Caco-2 (cell line): ENCODE results near the gene JCHAIN. TPM values are rescaled to one million over a fixed set of nuclear protein-coding genes. Genes with fewer than 3 reads are reported as not detected.
"Not testable (repeated sequence)": the region's sequence is repeated elsewhere in the genome, so short reads cannot be mapped to it uniquely, and the experiment has no call there.

Source experiments
- BruUV-seq: library from RNA; stranded (reverse); fragments of 400-500 nt; replicated peaks from 2 replicates; lab custom pipeline; 2021; lab: Mats Ljungman, UMichigan
- CTCF ChIA-PET: fragments of 300-600 bp; sonication (Branson Sonifier 250); formaldehyde crosslinking; loops from one replicate; lab custom pipeline; 2022; ENCODE audit warnings: antibody characterized with exemption; lab: Charles Lee
- POLR2A ChIA-PET: fragments of 300-600 bp; sonication (Branson Sonifier 250); formaldehyde crosslinking; loops from one replicate; lab custom pipeline; 2022; ENCODE audit warnings: antibody characterized with exemption; lab: Charles Lee
- DNase-seq, 2 experiments: peaks; one replicate each; pipeline versions ENCODE4 v3.0.0 to v3.0.0-alpha.2; 2020 to 2022
- H3K27me3 ChIP-seq: replicated peaks from 2 replicates; pipeline ENCODE4 v1.6.0; 2011; ENCODE audit warnings: low read length; ENCODE audit not compliant: control insufficient read depth, insufficient read depth
- H3K36me3 ChIP-seq: 2 replicates; pipeline ENCODE4 v1.5.1; 2011; ENCODE audit warnings: low read length; ENCODE audit not compliant: control insufficient read depth, insufficient read depth
- H3K4me1 ChIP-seq: fragments of 250-450 bp; sonication (Bioruptor Pico); 2 replicates; pipeline ENCODE4 v1.5.1; 2020; ENCODE audit warnings: mild to moderate bottlenecking
- H3K4me3 ChIP-seq: 2 replicates; pipeline ENCODE4 v1.5.1; 2011; ENCODE audit warnings: low read depth, mild to moderate bottlenecking, control low read depth, low read length
- H3K9me3 ChIP-seq: fragments of 250-450 bp; sonication (Bioruptor Pico); 2 replicates; pipeline ENCODE4 v1.5.1; 2020; ENCODE audit warnings: mild to moderate bottlenecking, moderate library complexity
- H3K27ac Mint-ChIP-seq: one replicate; pipeline ENCODE4 v1.8.0; 2022; ENCODE audit warnings: mixed read lengths; ENCODE audit not compliant: unreplicated experiment
- H3K27me3 Mint-ChIP-seq: one replicate; pipeline ENCODE4 v1.8.0; 2022; ENCODE audit warnings: mixed read lengths; ENCODE audit not compliant: insufficient read depth, unreplicated experiment
- H3K36me3 Mint-ChIP-seq: one replicate; pipeline ENCODE4 v1.8.0; 2022; ENCODE audit warnings: mild to moderate bottlenecking, mixed read lengths; ENCODE audit not compliant: insufficient read depth, unreplicated experiment
- H3K4me1 Mint-ChIP-seq: one replicate; pipeline ENCODE4 v1.8.0; 2022; ENCODE audit warnings: low read depth, mixed read lengths; ENCODE audit not compliant: unreplicated experiment
- H3K4me3 Mint-ChIP-seq: one replicate; pipeline ENCODE4 v1.8.0; 2022; ENCODE audit warnings: mild to moderate bottlenecking, moderate library complexity, mixed read lengths; ENCODE audit not compliant: unreplicated experiment
- H3K9me3 Mint-ChIP-seq: one replicate; pipeline ENCODE4 v1.8.0; 2022; ENCODE audit warnings: mixed read lengths; ENCODE audit not compliant: unreplicated experiment
- CTCF ChIP-seq, 2 experiments: fragments of 200-600 bp in 1 of 2; IDR thresholded peaks; 1 replicate in 1 of 2; 2 replicates in 1 of 2; pipeline versions ENCODE4 v1.5.1 to v1.8.0; 2011 to 2022; ENCODE audit warnings: antibody characterized with exemption in 1 of 2, control low read depth in 1 of 2, inconsistent platforms in 1 of 2, low read depth in 1 of 2, low read length in 1 of 2, mild to moderate bottlenecking in 1 of 2, moderate library complexity in 1 of 2; ENCODE audit not compliant: insufficient read depth in 1 of 2, severe bottlenecking in 1 of 2, unreplicated experiment in 1 of 2
- intact Hi-C: fragments of 100-400 bp; cut with micrococcal nuclease; formaldehyde crosslinking; loops from one replicate; pipeline ENCODE4 v1.10.0; 2022; ENCODE audit not compliant: unreplicated experiment
- total RNA-seq: library from RNA; stranded (reverse); gene quantifications from 2 replicates; pipeline ENCODE4 v1.2.3, GENCODE V29; 2022

Gene JCHAIN
- total RNA-seq, 1 experiment from 2014 or later = not detected

GRCh38 chr4:70704215-70704930 is 38.1 kb upstream of the JCHAIN start:
- H3K27ac Mint-ChIP-seq = peak overlapping the region; percentile 98
- ChIA-PET CTCF (interaction anchor here (0.6 to 1.1 kb wide), 2 partner anchors 15 to 32 kb away, joined by 5 to 6 read pairs; no protein-coding TSS in a partner anchor), POLR2A (interaction anchor here (0.7 to 1.3 kb wide), 4 partner anchors 15 to 197 kb away, joined by 3 to 7 read pairs (median 5); partner anchors contain the start of genes GRSF1 and UTP3)
- peaks cover 4% of the 10 kb centered on the region for H3K4me1 Mint-ChIP-seq
- Histone ChIP-seq H3K36me3 (no peaks in the 10 kb centered on the region), H3K9me3 (no peaks in the 10 kb centered on the region), H3K4me1 (peaks cover 11% of the 10 kb centered on the region), H3K4me3 (peak overlapping the region; percentile 79), H3K27me3 (no peaks in the 10 kb centered on the region)
- peak; percentile 88 to 90 for DNase-seq
- peaks cover 11% of the 10 kb centered on the region for H3K36me3 Mint-ChIP-seq
- no peaks in the 10 kb centered on the region for H3K9me3 Mint-ChIP-seq
- BruUV-seq = TSS peak; percentile 92
- TF ChIP-seq CTCF (IDR thresholded peaks at IDR 0.05; ENCODE audit: insufficient read depth in 1 of 2, low read depth in 1 of 2, low read length in 1 of 2, severe bottlenecking in 1 of 2, unreplicated experiment in 1 of 2) = peak; percentile 30 to 63
- H3K4me3 Mint-ChIP-seq = peak overlapping the region; percentile 98
- intact Hi-C loops = loop anchor here (1.0 kb wide), 1 partner anchor 16 kb away; the partner anchor contains the start of gene UTP3
- no peaks in the 10 kb centered on the region for H3K27me3 Mint-ChIP-seq

GRCh38 chr4:70703619-70704214 is 37.4 kb upstream of the JCHAIN start:
- Histone ChIP-seq H3K27me3 (no peaks in the 10 kb centered on the region), H3K36me3 (no peaks in the 10 kb centered on the region), H3K4me3 (peak overlapping the region; percentile 79), H3K4me1 (peaks cover 11% of the 10 kb centered on the region), H3K9me3 (no peaks in the 10 kb centered on the region)
- Mint-ChIP-seq H3K36me3 (peaks cover 11% of the 10 kb centered on the region), H3K4me1 (no peaks in the 10 kb centered on the region), H3K27me3 (no peaks in the 10 kb centered on the region), H3K4me3 (peak overlapping the region; percentile 98), H3K9me3 (no peaks in the 10 kb centered on the region), H3K27ac (peak overlapping the region; percentile 98)
- ChIA-PET CTCF (interaction anchor here (0.6 to 1.1 kb wide), 2 partner anchors 15 to 205 kb away, joined by 3 to 5 read pairs; no protein-coding TSS in a partner anchor), POLR2A (interaction anchor here (0.7 to 1.3 kb wide), 2 partner anchors 15 to 198 kb away, joined by 3 to 7 read pairs; partner anchors contain the start of gene UTP3)
- intact Hi-C loops = loop anchor here (1.0 kb wide), 1 partner anchor 15 kb away; the partner anchor contains the start of gene UTP3
- BruUV-seq = no TSS peak
- TF ChIP-seq CTCF (IDR thresholded peaks at IDR 0.05; ENCODE audit: insufficient read depth in 1 of 2, low read depth in 1 of 2, low read length in 1 of 2, severe bottlenecking in 1 of 2, unreplicated experiment in 1 of 2) = no peak
- DNase-seq = no peak

GRCh38 chr4:70702592-70702991 is 36.3 kb upstream of the JCHAIN start:
- H3K4me1 Mint-ChIP-seq, H3K27ac Mint-ChIP-seq, H3K9me3 ChIP-seq, intact Hi-C loops, H3K36me3 ChIP-seq, H3K9me3 Mint-ChIP-seq, H3K4me3 ChIP-seq, H3K27me3 ChIP-seq, H3K4me3 Mint-ChIP-seq, CTCF ChIA-PET, BruUV-seq, H3K27me3 Mint-ChIP-seq, POLR2A ChIA-PET, DNase-seq: not testable (repeated sequence)
- H3K36me3 Mint-ChIP-seq = peaks cover 11% of the 10 kb centered on the region
- peaks cover 11% of the 10 kb centered on the region for H3K4me1 ChIP-seq
